K562 (cell line): ENCODE results near the gene KIF5A. TPM values are rescaled to one million over a fixed set of nuclear protein-coding genes. Genes with fewer than 3 reads are reported as not detected.

Experiments used
- ATAC-seq: fragments of 200-7000 bp; cut with Tn5 transposase; 3 replicates; pipeline ENCODE4 v1.9.1; 2020; ENCODE audit warnings: moderate library complexity
- Bru-seq: library from RNA; stranded (reverse); fragments of 400-500 nt; gene quantifications from one replicate; lab custom pipeline; 2021; lab: Mats Ljungman, UMichigan
- BruChase-seq, 2 experiments: library from RNA; stranded (reverse); fragments of 400-500 nt; gene quantifications; one replicate each; lab custom pipeline; 2021; lab: Mats Ljungman, UMichigan
- BruUV-seq: library from RNA; stranded (reverse); fragments of 400-500 nt; replicated peaks from 2 replicates; lab custom pipeline; 2021; lab: Mats Ljungman, UMichigan
- CTCF ChIA-PET: fragments of 300-600 bp; formaldehyde crosslinking; extraction: SDS; loops from one replicate; lab custom pipeline; 2021; ENCODE audit warnings: low intra/inter-chr PET ratio; lab: Yijun Ruan, JAX
- POLR2A ChIA-PET: fragments of 300-600, 350-650 bp; sonication (Branson Sonifier 250); formaldehyde crosslinking; extraction: SDS; loops from one replicate; lab custom pipeline; 2021; ENCODE audit warnings: antibody characterized with exemption, inconsistent platforms; lab: Yijun Ruan, JAX
- DNase-seq, 4 experiments: peaks; one replicate each; pipeline versions ENCODE4 v3.0.0 to v3.0.0-alpha.2; 2011 to 2018; ENCODE audit warnings: low spot score in 3 of 4, mixed read lengths in 3 of 4; ENCODE audit errors: extremely low read depth in 1 of 4
- FAIRE-seq: peaks from 2 replicates; lab custom pipeline; 2011; peaks lifted over from hg19 to GRCh38; lab: Jason Lieb, UNC
- H2AFZ ChIP-seq: 2 replicates; pipeline ENCODE4 v1.6.0; 2011; ENCODE audit warnings: low read depth, low read length, control low read depth, inconsistent platforms
- H3K27ac ChIP-seq: fragments of 200-600 bp; 3 replicates; pipeline ENCODE4 v1.8.0; 2011; ENCODE audit warnings: low read depth, mild to moderate bottlenecking, control low read depth, inconsistent platforms, low read length, moderate library complexity, mixed read lengths; ENCODE audit errors: extremely low read depth
- H3K27me3 ChIP-seq, 2 experiments: fragments of 300-600 bp in 1 of 2; 2 replicates in 1 of 2; 3 replicates in 1 of 2; pipeline versions ENCODE4 v1.6.0 to v1.8.0; 2011; ENCODE audit warnings: inconsistent platforms in 2 of 2, low read length in 2 of 2, mild to moderate bottlenecking in 1 of 2, mixed read lengths in 1 of 2, moderate library complexity in 1 of 2; ENCODE audit not compliant: control insufficient read depth in 2 of 2, insufficient read depth in 2 of 2
- H3K36me3 ChIP-seq: fragments of 300-600 bp; 3 replicates; pipeline ENCODE4 v1.8.0; 2011; ENCODE audit warnings: mild to moderate bottlenecking, low read length, inconsistent platforms; ENCODE audit not compliant: control insufficient read depth, insufficient read depth
- H3K4me1 ChIP-seq, 2 experiments: fragments of 200-600 bp in 1 of 2; replicated peaks in 1 of 2; 2 replicates in 1 of 2; 3 replicates in 1 of 2; pipeline versions ENCODE4 v1.5.1 to v1.8.0; 2011; ENCODE audit warnings: inconsistent platforms in 2 of 2, low read length in 2 of 2, mild to moderate bottlenecking in 1 of 2, mixed read lengths in 1 of 2, moderate library complexity in 1 of 2; ENCODE audit not compliant: control insufficient read depth in 2 of 2, insufficient read depth in 2 of 2
- H3K4me2 ChIP-seq: 2 replicates; pipeline ENCODE4 v1.6.1; 2011; ENCODE audit warnings: low read length, control low read depth, inconsistent platforms, mixed read lengths; ENCODE audit not compliant: insufficient read depth
- H3K4me3 ChIP-seq: fragments of 200-600 bp; sonication (generic), shearing (Covaris generic); 2 replicates; pipeline ENCODE4 v1.5.1; 2016; ENCODE audit warnings: control low read depth, inconsistent platforms
- H3K79me2 ChIP-seq: fragments of 200-600 bp; 3 replicates; pipeline ENCODE4 v1.8.0; 2011; ENCODE audit warnings: low read length, inconsistent platforms; ENCODE audit not compliant: control insufficient read depth, insufficient read depth
- H3K9ac ChIP-seq, 2 experiments: 2 replicates each; pipeline versions ENCODE4 v1.6.0 to v1.6.1; 2011; ENCODE audit warnings: low read depth in 2 of 2, low read length in 2 of 2, control low read depth in 1 of 2, inconsistent platforms in 1 of 2, mild to moderate bottlenecking in 1 of 2, mixed read lengths in 1 of 2; ENCODE audit not compliant: insufficient read depth in 1 of 2
- H3K9me1 ChIP-seq: one replicate; pipeline ENCODE4 v1.6.0; 2011; ENCODE audit warnings: inconsistent platforms, mild to moderate bottlenecking, low read length, moderate library complexity; ENCODE audit not compliant: control insufficient read depth, insufficient read depth
- H3K9me3 ChIP-seq: replicated peaks from 2 replicates; pipeline ENCODE4 v1.5.1; 2011; ENCODE audit warnings: low read depth, low read length, inconsistent platforms; ENCODE audit not compliant: control insufficient read depth, insufficient read depth
- H4K20me1 ChIP-seq: replicated peaks from 2 replicates; pipeline ENCODE4 v1.6.1; 2011; ENCODE audit warnings: low read length, inconsistent platforms, mixed read lengths; ENCODE audit not compliant: control insufficient read depth, insufficient read depth
- NR3C1 ChIP-seq: sonication (generic); formaldehyde crosslinking; IDR thresholded peaks from 2 replicates; pipeline ENCODE4 v1.8.1; 2022; ENCODE audit warnings: missing genetic modification reagents
- PBX2 ChIP-seq, 2 experiments: IDR thresholded peaks in 1 of 2; conservative IDR thresholded peaks in 1 of 2; 2 replicates each; pipeline ENCODE4 v1.6.1; 2016; ENCODE audit warnings: low read depth in 2 of 2, mild to moderate bottlenecking in 1 of 2, missing compliant biosample characterization in 1 of 2, missing genetic modification characterization in 1 of 2, moderate library complexity in 1 of 2
- RBM15 ChIP-seq: fragments of 200-400 bp; formaldehyde crosslinking; IDR thresholded peaks from 2 replicates; pipeline ENCODE4 v1.6.1; 2018; ENCODE audit warnings: mild to moderate bottlenecking, low read length, moderate library complexity; ENCODE audit not compliant: insufficient read depth
- SIRT6 ChIP-seq: IDR thresholded peaks from one replicate; pipeline ENCODE4 v1.6.1; 2012; ENCODE audit warnings: low read depth, mild to moderate bottlenecking, control low read depth, inconsistent platforms, low read length, moderate library complexity
- TBL1XR1 ChIP-seq, 2 experiments: IDR thresholded peaks; 2 replicates each; pipeline ENCODE4 v1.6.1; 2012; ENCODE audit warnings: improper control_type of control experiment in 2 of 2, low read length in 2 of 2, mild to moderate bottlenecking in 1 of 2
- ZNF75A ChIP-seq: fragments of 450-650 bp; formaldehyde crosslinking; IDR thresholded peaks from 2 replicates; pipeline ENCODE4 v1.4.0; 2020; ENCODE audit warnings: mild to moderate bottlenecking
- WGBS: fragments of 100-300 bp; shearing (Covaris generic); methylation state at CpG from one replicate; pipeline ENCODE4 v1.1.6; 2016; ENCODE audit warnings: low coverage, mixed read lengths; ENCODE audit not compliant: insufficient coverage; ENCODE audit errors: missing lambda C conversion rate; 5-methylcytosine and 5-hydroxymethylcytosine counted together
- in situ Hi-C: fragments of 300-500 bp; cut with MboI; formaldehyde crosslinking; loops from 4 replicates; pipeline ENCODE4 v1.15.0; 2018; ENCODE audit warnings: inconsistent platforms, mixed read lengths
- intact Hi-C: fragments of 100-400 bp; cut with micrococcal nuclease; formaldehyde crosslinking; loops from 2 replicates; pipeline ENCODE4 v1.14.2; 2022
- long read RNA-seq, 3 experiments: library from polyadenylated mRNA in 2 of 3; library from RNA in 1 of 3; unstranded in 2 of 3; stranded (forward) in 1 of 3; transcript quantifications; one replicate each; pipeline ENCODE4 v2.0.0, GENCODE V29; 2019 to 2022
- polyA minus RNA-seq, 3 experiments: library from RNA; depleted of rRNA, polyadenylated mRNA; stranded (reverse); fragments of >200 nt; gene quantifications; 2 replicates each; pipeline ENCODE4 v1.2.3, GENCODE V29; 2011
- polyA plus RNA-seq, 8 experiments: library from polyadenylated mRNA; depleted of rRNA in 4 of 8; stranded (reverse) in 5 of 8; unstranded in 3 of 8; fragments of >200 nt; fragmentation: Nextera tagmentation in 2 of 8; fragmentation: Illumina TruSeq in 1 of 8; extraction: Ambion mirVana in 2 of 8; extraction: Trizol in 1 of 8; gene quantifications; 2 replicates each; pipeline versions ENCODE4 v1.2.1 to v1.2.3, GENCODE V29; 2011 to 2014; ENCODE audit warnings: inconsistent platforms in 1 of 8, missing spikeins in 1 of 8
- total RNA-seq, 7 experiments: library from RNA; depleted of rRNA in 6 of 7; stranded (reverse); fragments of >200 nt in 6 of 7; fragmentation: Illumina TruSeq in 2 of 7; extraction: Trizol in 2 of 7; gene quantifications; 2 replicates each; pipeline versions ENCODE4 v1.2.1 to v1.2.3, GENCODE V29; 2011 to 2021; ENCODE audit warnings: low replicate concordance in 1 of 7
- TF ChIP-seq, protein P1 (sequence below): fragments of 450-650 bp; formaldehyde crosslinking; IDR thresholded peaks from 2 replicates; pipeline ENCODE4 v1.4.0; 2020; ENCODE audit warnings: mild to moderate bottlenecking, moderate library complexity
- TF ChIP-seq, protein P2 (sequence below): fragments of 450-650 bp; conservative IDR thresholded peaks from 2 replicates; pipeline ENCODE4 v1.6.1; 2016; ENCODE audit warnings: missing genetic modification characterization, low read depth, mild to moderate bottlenecking, missing compliant biosample characterization, moderate library complexity
- TF ChIP-seq, protein P3 (sequence below): fragments of 250-450 bp; sonication (Bioruptor Pico); IDR thresholded peaks from 2 replicates; pipeline ENCODE4 v1.5.0; 2021

The KIF5A gene
- total RNA-seq (2011; cell fraction: chromatin; rRNA removed; ENCODE audit: low replicate concordance): 64.9 and 77.9 TPM in 2 replicates
- 36.1 and 39.9 TPM in 2 replicates for total RNA-seq (2011; cell fraction: nucleolus; rRNA removed)
- 52.8 and 54.9 TPM in 2 replicates for total RNA-seq (2011; cell fraction: nucleoplasm; rRNA removed)
- total RNA-seq (2014; rRNA removed): 5.9 and 7.1 TPM in 2 replicates
- 7.3 and 8.0 TPM in 2 replicates for total RNA-seq (2014; rRNA removed; fragmentation: Illumina TruSeq; extraction: Trizol)
- 4.3 and 4.5 TPM in 2 replicates for total RNA-seq (2015; rRNA removed; fragmentation: Illumina TruSeq; extraction: Trizol)
- 14.2 and 17.7 TPM in 2 replicates for total RNA-seq (2021)
- 16.0 and 19.3 TPM in 2 replicates for polyA plus RNA-seq (2011; rRNA removed)
- 5.5 and 8.2 TPM in 2 replicates for polyA plus RNA-seq (2011; cell fraction: cytosol; rRNA removed)
- polyA plus RNA-seq (2011; cell fraction: nucleus; rRNA removed): 66.5 and 75.3 TPM in 2 replicates
- polyA plus RNA-seq (2012): 8.1 and 30.3 TPM in 2 replicates
- 16.0 and 16.1 TPM in 2 replicates for polyA plus RNA-seq (2014; fragmentation: Illumina TruSeq; extraction: Trizol)
- 1 to 10 TPM; 3.4 to 5.3 TPM for polyA plus RNA-seq (2014; fragmentation: Nextera tagmentation; extraction: Ambion mirVana)
- polyA plus RNA-seq (2014; rRNA removed): 15.8 and 17.7 TPM in 2 replicates
- polyA minus RNA-seq (2011; rRNA and poly(A)+ RNA removed): 13.4 and 14.8 TPM in 2 replicates
- 5.6 and 6.9 TPM in 2 replicates for polyA minus RNA-seq (2011; cell fraction: cytosol; rRNA and poly(A)+ RNA removed)
- 14.0 and 22.0 TPM in 2 replicates for polyA minus RNA-seq (2011; cell fraction: nucleus; rRNA and poly(A)+ RNA removed)
- percentile 62 among the genes with signal in this experiment for Bru-seq, nascent RNA
- percentile 67 among the genes with signal in this experiment for BruChase-seq, experiment 1, labeled RNA remaining after a 2-hour chase
- BruChase-seq, experiment 2, labeled RNA remaining after a 6-hour chase: percentile 73 among the genes with signal in this experiment
- long read RNA-seq, experiment 1, partial matches to known transcripts: 3 of 6 reads
- long read RNA-seq, experiment 1, other reads (novel, unspliced or antisense): 3 of 6 reads
- long read RNA-seq, experiment 2, full-length matches to known transcripts: 3 of 10 reads
- long read RNA-seq, experiment 2, partial matches to known transcripts: 1 of 10 reads
- long read RNA-seq, experiment 2, other reads (novel, unspliced or antisense): 6 of 10 reads
- long read RNA-seq, experiment 3, partial matches to known transcripts: 1 of 6 reads
- long read RNA-seq, experiment 3, other reads (novel, unspliced or antisense): 5 of 6 reads

DNA sequence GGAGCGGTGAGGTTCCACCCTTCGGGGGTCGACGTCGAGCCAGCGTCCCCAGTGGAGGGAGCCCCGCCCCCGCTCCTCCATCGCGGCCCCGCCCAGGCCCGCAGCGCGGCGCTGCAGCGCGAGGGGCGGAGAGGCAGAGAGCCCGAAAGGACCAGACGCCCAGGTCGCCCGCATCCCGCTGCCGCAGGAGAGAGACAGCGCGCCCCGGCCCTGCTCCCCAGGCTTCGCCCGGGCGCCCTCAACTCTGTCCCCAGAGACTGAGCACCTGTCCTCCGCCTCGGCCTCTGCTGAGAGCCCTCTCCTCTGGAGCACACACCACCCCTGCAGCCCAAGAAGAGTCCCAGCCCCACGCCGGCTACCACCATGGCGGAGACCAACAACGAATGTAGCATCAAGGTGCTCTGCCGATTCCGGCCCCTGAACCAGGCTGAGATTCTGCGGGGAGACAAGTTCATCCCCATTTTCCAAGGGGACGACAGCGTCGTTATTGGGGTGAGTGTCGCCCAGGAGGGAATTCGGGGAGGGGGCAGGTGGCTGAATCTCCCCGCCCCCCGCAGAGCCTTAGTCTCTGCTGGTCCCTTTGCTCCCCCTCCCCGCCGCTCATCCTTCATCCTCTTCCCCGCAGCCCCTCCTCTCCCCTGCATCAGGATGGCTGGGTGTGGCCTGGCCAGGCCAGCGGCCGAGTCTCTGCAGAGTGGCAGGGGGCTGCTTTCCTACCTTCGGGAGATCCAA is at the start of gene KIF5A:
Gene KIF5A (plus strand): TSS at position 136 of the 732 bp plus-strand sequence. CDS start 228 bp downstream, at position 364.
- Histone ChIP-seq H4K20me1 (no peaks in the 10 kb centered on the region), H3K36me3 (peaks cover 21% of the 10 kb centered on the region), H3K4me2 (peak within 1 kb of the TSS; percentile 89), H3K27ac (peak within 1 kb of the TSS; percentile 80), H3K9me3 (no peaks in the 10 kb centered on the region), H3K4me1 (peaks cover 56 to 72% of the 10 kb centered on the region in 2 experiments), H3K79me2 (peaks cover 70% of the 10 kb centered on the region), H2AFZ (peak within 1 kb of the TSS; percentile 93), H3K4me3 (peak within 1 kb of the TSS; percentile 69), H3K27me3 (no peaks in the 10 kb centered on the region), H3K9me1 (no peaks in the 10 kb centered on the region), H3K9ac (peak within 1 kb of the TSS; percentile 72 to 90)
- DNase-seq (peak; percentile 81 to 86 (median 82)), ATAC-seq (peak; percentile 72), FAIRE-seq (no peak)
- in situ Hi-C loops (no loop called here), intact Hi-C loops (no loop called here)
- CTCF ChIA-PET: no interaction called here
- WGBS: under 1% methylated on average over 23 of the region's 52 CpGs
- POLR2A ChIA-PET: interaction anchor here (0.6 kb wide), 1 partner anchor 117 kb away, joined by 3 read pairs; no protein-coding TSS in a partner anchor
- BruUV-seq: no TSS peak
- no peak for TF ChIP-seq TBL1XR1 (IDR thresholded peaks at IDR 0.05; ENCODE audit: low read length in 2 of 2)
- no peak for TF ChIP-seq PBX2 (CRISPR knock-in tag; IDR thresholded peaks at IDR 0.05; ENCODE audit: low read depth)
- TF ChIP-seq PBX2 (tag; conservative IDR thresholded peaks at IDR 0.05; ENCODE audit: low read depth): no peak
- TF ChIP-seq, protein P1, sequence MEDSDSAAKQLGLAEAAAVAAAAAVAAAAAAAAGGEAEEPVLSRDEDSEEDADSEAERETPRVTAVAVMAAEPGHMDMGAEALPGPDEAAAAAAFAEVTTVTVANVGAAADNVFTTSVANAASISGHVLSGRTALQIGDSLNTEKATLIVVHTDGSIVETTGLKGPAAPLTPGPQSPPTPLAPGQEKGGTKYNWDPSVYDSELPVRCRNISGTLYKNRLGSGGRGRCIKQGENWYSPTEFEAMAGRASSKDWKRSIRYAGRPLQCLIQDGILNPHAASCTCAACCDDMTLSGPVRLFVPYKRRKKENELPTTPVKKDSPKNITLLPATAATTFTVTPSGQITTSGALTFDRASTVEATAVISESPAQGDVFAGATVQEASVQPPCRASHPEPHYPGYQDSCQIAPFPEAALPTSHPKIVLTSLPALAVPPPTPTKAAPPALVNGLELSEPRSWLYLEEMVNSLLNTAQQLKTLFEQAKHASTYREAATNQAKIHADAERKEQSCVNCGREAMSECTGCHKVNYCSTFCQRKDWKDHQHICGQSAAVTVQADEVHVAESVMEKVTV (CRISPR knock-in tag): no peak
- no peak for TF ChIP-seq NR3C1 (CRISPR knock-in tag)
- TF ChIP-seq SIRT6: no peak
- TF ChIP-seq ZNF75A (CRISPR knock-in tag): no peak
- no peak for TF ChIP-seq RBM15
- TF ChIP-seq, protein P2, sequence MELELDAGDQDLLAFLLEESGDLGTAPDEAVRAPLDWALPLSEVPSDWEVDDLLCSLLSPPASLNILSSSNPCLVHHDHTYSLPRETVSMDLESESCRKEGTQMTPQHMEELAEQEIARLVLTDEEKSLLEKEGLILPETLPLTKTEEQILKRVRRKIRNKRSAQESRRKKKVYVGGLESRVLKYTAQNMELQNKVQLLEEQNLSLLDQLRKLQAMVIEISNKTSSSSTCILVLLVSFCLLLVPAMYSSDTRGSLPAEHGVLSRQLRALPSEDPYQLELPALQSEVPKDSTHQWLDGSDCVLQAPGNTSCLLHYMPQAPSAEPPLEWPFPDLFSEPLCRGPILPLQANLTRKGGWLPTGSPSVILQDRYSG (tag): no peak
- TF ChIP-seq, protein P3, sequence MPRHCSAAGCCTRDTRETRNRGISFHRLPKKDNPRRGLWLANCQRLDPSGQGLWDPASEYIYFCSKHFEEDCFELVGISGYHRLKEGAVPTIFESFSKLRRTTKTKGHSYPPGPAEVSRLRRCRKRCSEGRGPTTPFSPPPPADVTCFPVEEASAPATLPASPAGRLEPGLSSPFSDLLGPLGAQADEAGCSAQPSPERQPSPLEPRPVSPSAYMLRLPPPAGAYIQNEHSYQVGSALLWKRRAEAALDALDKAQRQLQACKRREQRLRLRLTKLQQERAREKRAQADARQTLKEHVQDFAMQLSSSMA (CRISPR knock-in tag): no peak
